NCI-H2196 treated with DMSO at 0.1 percent for 48 hours (cell line): ENCODE data around the gene DNMT3B.
"Not testable (repeated sequence)": the region's sequence is repeated elsewhere in the genome, so short reads cannot be mapped to it uniquely, and the experiment has no call there.

Experiments
- DNase-seq: peaks from one replicate; lab custom pipeline; 2025; ENCODE audit not compliant: unreplicated experiment; lab: John Stamatoyannopoulos, UW

Gene DNMT3B

DNA sequence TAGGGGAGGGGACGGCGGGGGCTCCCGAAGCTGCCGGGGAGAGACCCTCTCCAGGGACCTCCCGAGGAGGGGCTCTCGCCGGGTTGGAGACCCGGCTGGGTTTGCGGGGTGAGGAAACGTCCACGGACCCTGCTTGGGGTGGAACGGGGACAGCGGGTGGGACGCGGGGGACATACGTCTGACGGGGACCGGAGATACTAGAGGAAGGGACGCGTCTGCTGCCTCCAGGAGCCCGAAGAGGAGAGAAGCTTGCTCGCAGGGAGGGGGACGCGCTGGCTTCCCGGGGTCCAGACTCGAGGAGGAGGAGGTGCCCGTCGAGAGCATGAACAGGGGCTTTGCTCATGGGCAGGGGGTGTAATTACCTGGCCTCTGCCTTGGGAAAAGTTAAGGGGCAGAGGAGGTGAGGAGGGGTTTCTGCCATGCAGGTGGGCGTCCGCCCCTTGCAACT is 593 bp downstream of the DNMT3B start:
- DNase-seq: no peak

DNA sequence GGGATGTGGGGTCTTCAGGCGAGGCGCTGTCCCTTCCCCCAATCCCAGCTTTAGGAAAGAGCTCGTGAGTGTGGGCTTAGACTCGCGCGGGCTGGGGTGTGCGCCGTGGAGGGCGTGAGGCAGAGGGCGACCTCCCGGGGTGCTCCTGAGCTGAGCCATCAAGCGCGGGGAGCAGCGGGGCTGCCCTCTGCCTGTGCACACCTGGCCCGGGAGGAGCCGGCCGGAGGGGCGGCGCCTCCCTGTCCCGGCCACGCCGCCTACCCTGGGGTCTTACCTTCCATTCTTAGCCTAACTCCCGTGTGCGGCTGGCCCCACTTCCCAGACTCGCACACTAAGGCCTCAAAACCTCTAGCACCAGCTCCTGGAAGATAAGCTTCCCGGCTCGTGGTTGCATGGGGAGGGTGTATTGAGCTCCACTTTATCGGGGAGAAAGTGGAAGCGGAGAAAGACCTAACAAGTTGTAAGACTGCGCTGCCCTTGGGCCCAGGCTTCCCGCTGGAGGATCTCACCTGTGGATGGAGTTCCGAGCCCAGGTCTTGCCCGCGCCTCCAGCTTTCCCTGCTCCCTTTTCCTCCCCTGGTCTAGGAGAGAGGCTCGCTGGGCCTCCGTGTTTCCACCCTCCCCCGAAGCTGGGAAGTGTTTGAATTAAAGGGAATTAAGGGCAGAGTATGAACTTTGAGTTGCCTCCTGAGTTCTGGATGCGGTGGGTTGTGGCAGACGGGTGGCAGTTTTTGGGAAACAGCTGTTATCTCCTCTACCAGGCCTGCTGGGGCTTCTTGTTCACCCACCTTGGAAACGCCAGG is 1.2 kb downstream of the DNMT3B start:
- DNase-seq: no peak

DNA sequence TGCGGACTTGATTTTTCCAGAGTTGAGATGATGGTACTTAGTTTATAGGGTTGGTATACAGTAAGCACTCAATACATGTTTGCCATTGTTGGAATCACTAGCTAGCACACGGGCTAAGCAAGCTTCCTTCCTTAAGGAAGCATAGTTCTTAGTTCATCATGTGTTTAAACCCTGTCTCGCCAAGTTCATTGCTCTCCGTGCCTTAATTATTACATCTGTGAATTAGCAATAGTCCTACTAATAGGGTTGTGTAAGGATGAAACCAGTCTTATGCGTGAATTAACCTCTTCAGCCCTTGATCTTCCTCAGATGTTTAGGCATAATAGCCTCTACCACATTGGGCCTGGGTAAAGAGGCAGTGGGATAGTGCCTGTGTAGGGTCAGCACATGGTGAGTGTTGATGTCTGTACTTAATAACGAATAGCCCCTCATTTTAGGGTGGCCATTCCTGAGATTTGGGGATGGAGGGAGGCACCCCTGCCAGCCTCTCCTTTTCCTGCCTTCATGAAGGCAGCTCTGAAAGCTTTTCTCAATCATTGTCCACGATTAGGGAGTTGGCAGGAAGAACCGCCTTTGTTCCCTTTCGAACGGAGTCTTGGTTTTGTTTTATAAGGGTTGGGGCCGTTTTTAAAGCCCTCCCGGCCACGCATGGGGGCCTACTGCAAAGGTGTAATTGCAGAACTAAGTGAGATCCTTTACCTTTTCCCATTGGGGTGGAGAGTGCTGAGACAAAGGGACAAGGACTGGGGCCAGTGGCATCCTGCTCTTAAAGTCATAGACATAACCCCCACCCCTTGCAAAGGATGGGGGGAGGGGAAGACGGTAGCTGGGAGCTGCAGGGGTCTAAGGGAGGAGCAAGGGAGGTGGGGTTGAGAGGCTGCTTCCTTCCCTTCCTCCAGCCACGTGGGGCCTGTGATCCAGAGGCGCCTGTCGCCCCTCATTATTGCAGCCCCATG is 2.1 kb downstream of the DNMT3B start:
- no peak for DNase-seq

GRCh38 chr20:32765230-32765875 is 3.2 kb downstream of the DNMT3B start:
- not testable (repeated sequence) for DNase-seq

DNA sequence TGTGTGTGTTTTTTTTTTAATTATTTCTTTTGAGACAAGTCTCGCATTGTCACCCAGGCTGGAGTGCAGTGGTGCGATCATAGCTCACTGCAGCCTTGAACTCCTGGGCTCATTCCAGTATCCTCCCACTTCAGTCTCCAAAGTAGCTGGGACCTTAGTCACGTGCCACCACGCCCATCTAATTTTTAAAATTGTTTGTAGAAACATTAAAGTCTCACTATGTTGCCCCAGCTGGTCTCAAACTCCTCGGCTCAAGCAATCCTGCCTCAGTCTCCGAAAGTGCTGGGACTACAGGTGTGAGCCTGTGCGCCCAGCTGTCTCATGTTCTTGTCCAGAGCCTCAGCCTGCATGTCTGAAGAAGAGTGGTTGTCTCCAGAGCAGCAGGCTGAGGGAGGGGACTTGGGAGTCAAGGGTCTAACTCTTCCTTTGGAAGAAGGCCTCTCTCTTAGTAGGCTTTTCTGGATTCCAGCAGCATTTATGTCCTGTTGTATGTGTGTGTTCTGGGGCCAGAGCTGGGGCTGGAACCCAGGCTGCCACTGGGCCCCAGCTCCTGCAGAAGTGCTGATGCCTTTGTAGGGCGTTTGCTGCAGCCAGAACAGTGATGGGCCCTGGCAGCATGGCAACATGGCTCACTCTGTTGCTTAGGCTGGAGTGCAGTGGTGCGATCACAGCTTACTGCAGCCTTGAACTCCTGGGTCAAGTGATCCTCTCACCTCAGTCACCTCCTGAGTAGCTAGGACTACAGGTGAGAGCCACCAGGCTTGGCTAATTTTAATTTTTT is 5.4 kb downstream of the DNMT3B start:
- DNase-seq: no peak

GRCh38 chr20:32772046-32772445 is 9.9 kb downstream of the DNMT3B start:
- no peak for DNase-seq

- no peak for DNase-seq
These were observed 11.0 kb downstream of the DNMT3B start for GRCh38 chr20:32773223-32773622.

- no peak for DNase-seq
These were observed 11.7 kb downstream of the DNMT3B start for GRCh38 chr20:32773855-32774254.

- no peak for DNase-seq
These were observed 13.3 kb downstream of the DNMT3B start for GRCh38 chr20:32775336-32775991.

DNA sequence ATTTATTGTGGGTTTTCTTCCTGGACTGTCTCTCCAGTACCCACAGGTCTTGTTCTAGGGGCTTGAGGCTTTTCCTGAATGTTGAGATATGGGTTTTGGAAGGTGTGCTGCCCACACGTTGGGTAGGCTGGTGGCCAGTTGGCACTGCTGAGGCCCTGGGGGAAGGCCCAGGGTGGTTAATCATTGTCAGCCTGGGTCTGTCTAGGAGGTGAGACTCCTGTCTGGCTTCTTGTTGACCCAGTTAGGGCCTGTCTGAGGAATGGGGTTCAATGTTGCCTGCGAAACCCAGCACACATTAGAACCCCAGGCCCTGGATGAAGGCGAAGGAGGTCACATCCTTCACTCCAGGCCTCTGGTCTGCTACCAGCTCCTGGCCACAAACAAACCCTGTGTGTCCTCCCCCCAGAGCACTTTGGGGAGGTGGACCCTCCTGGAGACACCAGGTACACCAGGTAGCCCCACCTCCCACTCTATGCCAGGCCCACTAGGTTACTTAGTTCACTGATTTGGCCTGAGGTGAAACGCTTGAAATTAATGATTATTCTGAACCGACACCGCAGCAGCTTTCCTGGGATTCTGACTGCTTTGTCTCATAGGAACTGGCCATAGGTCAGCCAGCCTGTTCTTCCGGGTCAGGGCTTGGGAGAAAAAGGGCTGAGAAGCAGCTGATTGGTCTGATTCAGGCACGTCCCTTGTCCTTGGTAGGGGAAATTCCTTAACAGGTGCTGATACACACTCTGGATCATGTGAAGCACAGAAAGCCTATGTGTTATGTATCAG is 15.2 kb downstream of the DNMT3B start:
- DNase-seq: no peak

DNA sequence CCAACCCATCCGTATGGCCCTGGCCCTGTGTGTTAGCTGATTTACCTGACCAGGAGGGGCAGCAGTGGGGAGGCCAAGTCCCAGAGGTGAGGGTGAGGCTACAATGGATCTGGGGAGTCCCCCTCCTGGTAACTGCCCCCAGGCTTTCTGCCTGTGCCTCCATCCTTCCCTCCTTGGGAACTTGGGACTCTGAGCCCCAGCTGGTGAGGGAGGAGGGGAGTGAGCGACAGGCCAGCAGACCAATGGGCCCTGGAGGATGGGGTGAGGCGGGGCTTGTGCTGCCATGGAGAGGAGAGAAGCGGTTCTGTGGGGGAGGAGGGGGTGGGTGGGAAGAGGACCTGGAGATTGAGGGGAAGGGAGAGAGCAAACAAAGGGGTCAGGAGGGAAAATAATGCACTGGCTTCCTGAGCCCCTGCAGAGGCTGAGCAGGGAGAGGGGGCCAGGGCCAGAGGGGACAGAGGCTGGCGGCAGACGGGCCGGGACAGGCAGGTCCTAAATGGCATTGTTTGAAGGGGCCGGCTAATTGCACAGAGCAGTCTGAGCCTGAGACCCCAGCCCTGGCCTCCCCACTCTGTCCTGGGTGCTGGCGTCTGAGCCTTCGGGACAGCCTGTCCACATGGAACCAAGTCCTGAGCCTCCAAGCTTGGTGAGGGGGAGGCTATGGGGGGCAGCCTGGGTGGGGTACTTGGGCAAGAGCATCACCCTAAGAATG is 17.5 kb downstream of the DNMT3B start:
- no peak for DNase-seq

DNA sequence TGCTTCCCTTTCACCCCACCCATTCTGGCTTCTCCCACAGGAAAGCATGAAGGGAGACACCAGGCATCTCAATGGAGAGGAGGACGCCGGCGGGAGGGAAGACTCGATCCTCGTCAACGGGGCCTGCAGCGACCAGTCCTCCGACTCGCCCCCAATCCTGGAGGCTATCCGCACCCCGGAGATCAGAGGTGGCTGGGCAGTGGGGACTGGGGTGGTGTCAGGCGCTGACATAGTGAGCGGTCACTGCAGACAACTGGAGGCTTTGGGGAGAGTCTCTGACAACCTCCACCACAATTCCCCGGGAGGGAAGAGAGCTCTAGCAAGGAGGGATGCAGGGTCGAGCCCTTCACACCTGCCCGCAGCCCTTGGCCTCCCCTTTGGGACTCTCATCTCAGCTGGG is 18.1 kb downstream of the DNMT3B start:
- DNase-seq: no peak

DNA sequence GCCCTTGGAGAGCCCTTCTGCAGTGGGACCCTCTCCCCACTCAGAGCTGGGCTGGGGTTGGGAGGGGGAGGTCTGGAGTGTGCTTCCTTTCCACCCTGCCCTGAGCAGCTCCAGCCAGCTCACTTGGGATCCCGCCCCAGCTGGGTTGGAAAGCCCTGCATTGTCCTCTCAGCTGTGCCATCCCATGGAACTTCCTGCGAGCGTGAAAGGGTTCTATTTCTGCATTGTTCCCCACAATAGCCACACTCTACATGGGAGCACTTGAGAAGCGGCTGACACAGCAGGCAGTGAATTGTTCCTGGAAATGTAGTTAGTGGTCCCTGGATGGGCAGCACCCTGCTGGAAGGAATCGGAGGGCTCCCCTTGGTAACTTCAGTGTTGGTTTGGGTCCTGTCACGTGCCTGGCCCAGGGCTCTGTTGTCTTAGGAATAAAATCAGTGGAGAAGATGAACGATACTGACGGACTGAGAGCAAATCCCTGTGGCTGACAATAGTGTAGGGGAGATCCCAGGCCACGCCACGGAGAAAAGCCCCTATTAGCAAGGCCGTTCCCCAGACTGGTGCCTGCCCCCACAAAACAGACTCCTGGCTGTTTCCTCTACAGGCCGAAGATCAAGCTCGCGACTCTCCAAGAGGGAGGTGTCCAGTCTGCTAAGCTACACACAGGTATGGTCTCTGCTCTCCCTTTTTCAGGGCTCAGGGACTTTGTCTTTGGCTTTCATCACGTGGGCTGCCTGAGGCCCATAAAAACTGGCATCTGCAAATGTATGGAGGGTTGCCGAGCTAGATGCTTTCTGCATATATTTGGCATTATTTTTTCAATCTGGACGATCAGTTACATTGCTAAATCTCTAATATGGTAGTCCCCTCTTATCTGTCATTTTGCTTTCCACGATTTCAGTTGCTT is 18.8 kb downstream of the DNMT3B start:
- DNase-seq: no peak

- no peak for DNase-seq
These were observed 22.3 kb downstream of the DNMT3B start for GRCh38 chr20:32784369-32785080.

DNA sequence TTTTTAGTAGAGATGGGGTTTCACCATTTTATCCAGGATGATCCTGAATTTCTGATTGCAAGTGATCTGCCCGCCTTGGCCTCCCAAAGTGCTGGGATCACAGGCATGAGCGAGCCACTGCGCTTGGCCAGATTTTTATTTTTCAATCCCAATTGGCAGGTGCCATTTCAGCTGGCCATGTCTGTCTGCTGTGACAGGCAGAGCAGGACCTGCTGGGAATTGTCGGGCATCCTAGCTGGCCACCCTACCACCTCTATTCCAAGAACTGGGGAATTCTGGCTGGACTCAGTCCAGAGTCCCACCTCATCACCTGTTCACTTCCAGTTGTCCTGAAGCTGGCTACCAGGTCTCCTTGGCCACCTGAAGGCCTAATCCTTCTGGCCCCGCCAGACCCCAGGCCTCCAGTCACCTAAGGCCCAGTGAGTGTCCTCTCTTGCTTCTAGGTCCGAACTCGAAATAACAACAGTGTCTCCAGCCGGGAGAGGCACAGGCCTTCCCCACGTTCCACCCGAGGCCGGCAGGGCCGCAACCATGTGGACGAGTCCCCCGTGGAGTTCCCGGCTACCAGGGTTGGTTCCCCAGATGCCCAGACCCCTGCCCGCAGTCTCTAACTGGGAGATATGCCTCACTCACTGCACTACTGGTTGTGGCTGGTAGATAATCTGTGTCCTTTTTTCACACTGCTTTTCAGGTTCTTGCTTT is 24.0 kb downstream of the DNMT3B start:
- no peak for DNase-seq

DNA sequence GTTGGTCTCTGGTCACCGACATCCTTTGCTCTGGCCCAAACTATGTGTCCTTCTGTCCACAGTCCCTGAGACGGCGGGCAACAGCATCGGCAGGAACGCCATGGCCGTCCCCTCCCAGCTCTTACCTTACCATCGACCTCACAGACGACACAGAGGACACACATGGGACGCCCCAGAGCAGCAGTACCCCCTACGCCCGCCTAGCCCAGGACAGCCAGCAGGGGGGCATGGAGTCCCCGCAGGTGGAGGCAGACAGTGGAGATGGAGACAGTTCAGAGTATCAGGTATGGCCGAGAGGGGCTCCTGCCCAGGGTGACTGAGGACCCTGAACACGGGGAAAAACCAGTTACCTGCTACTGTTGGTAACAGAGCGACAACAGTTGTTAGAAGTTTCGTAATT is 25.0 kb downstream of the DNMT3B start:
- no peak for DNase-seq
